Activated B cell treated with CpG ODN at 0.5 μM for 24 hours (primary cell): ENCODE data around the gene MGMT. TPM values are rescaled to one million over a fixed set of nuclear protein-coding genes. Genes with fewer than 3 reads are reported as not detected.

ENCODE experiments used
- ATAC-seq: fragments of 200-7000 bp; cut with Tn5 transposase; one replicate; pipeline ENCODE4 v1.10.0; 2021; ENCODE audit warnings: low read depth, mild to moderate bottlenecking, moderate library complexity
- CTCF ChIA-PET: fragments of 350-600 bp; sonication (Branson Sonifier 250); formaldehyde crosslinking; loops from one replicate; lab custom pipeline; 2021; ENCODE audit warnings: antibody characterized with exemption; lab: Charles Lee
- POLR2A ChIA-PET: fragments of 350-600 bp; sonication (Branson Sonifier 250); formaldehyde crosslinking; loops from one replicate; lab custom pipeline; 2021; ENCODE audit warnings: antibody characterized with exemption; lab: Charles Lee
- DNase-seq: peaks from one replicate; pipeline ENCODE4 v3.0.0; 2022
- H3K27ac Mint-ChIP-seq: one replicate; pipeline ENCODE4 v1.8.0; 2020; ENCODE audit warnings: mixed read lengths
- H3K27me3 Mint-ChIP-seq: one replicate; pipeline ENCODE4 v1.8.0; 2021; ENCODE audit warnings: mixed read lengths
- H3K36me3 Mint-ChIP-seq: one replicate; pipeline ENCODE4 v1.8.0; 2021; ENCODE audit warnings: low read depth, mixed read lengths
- H3K4me1 Mint-ChIP-seq: one replicate; pipeline ENCODE4 v1.8.0; 2021; ENCODE audit warnings: mixed read lengths
- H3K4me3 Mint-ChIP-seq: one replicate; pipeline ENCODE4 v1.8.0; 2020; ENCODE audit warnings: mild to moderate bottlenecking, mixed read lengths
- H3K9me3 Mint-ChIP-seq: one replicate; pipeline ENCODE4 v1.8.0; 2020; ENCODE audit warnings: mixed read lengths
- intact Hi-C: fragments of 100-400 bp; cut with micrococcal nuclease; formaldehyde crosslinking; loops from one replicate; pipeline ENCODE4 v1.15.1; 2024
- total RNA-seq: library from RNA; stranded (reverse); gene quantifications from 2 replicates; pipeline ENCODE4 v1.2.3, GENCODE V29; 2022
- TF ChIP-seq, protein P1 (sequence below): fragments of 200-600 bp; IDR thresholded peaks from one replicate; pipeline ENCODE4 v1.8.0; 2022; ENCODE audit warnings: antibody characterized with exemption, mild to moderate bottlenecking

The MGMT gene
- 22.5 and 25.8 TPM in 2 replicates for total RNA-seq

DNA sequence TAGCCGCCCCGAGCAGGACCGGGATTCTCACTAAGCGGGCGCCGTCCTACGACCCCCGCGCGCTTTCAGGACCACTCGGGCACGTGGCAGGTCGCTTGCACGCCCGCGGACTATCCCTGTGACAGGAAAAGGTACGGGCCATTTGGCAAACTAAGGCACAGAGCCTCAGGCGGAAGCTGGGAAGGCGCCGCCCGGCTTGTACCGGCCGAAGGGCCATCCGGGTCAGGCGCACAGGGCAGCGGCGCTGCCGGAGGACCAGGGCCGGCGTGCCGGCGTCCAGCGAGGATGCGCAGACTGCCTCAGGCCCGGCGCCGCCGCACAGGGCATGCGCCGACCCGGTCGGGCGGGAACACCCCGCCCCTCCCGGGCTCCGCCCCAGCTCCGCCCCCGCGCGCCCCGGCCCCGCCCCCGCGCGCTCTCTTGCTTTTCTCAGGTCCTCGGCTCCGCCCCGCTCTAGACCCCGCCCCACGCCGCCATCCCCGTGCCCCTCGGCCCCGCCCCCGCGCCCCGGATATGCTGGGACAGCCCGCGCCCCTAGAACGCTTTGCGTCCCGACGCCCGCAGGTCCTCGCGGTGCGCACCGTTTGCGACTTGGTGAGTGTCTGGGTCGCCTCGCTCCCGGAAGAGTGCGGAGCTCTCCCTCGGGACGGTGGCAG, at the start of gene MGMT:
TSS of gene MGMT (plus strand) at position 539 of the 656 bp plus-strand sequence.
- TF ChIP-seq, protein P1, sequence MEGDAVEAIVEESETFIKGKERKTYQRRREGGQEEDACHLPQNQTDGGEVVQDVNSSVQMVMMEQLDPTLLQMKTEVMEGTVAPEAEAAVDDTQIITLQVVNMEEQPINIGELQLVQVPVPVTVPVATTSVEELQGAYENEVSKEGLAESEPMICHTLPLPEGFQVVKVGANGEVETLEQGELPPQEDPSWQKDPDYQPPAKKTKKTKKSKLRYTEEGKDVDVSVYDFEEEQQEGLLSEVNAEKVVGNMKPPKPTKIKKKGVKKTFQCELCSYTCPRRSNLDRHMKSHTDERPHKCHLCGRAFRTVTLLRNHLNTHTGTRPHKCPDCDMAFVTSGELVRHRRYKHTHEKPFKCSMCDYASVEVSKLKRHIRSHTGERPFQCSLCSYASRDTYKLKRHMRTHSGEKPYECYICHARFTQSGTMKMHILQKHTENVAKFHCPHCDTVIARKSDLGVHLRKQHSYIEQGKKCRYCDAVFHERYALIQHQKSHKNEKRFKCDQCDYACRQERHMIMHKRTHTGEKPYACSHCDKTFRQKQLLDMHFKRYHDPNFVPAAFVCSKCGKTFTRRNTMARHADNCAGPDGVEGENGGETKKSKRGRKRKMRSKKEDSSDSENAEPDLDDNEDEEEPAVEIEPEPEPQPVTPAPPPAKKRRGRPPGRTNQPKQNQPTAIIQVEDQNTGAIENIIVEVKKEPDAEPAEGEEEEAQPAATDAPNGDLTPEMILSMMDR: no peak
- H3K4me3 Mint-ChIP-seq: peak within 1 kb of the TSS; percentile 81
- H3K4me1 Mint-ChIP-seq: peaks cover 12% of the 10 kb centered on the region
- H3K36me3 Mint-ChIP-seq: peaks cover 8% of the 10 kb centered on the region
- CTCF ChIA-PET: interaction anchor here (1.7 kb wide), 1 partner anchor 643 kb away, joined by 4 read pairs; the partner anchor contains the start of gene C10orf143
- no peaks in the 10 kb centered on the region for H3K9me3 Mint-ChIP-seq
- H3K27me3 Mint-ChIP-seq: no peaks in the 10 kb centered on the region
- DNase-seq (peak; percentile 97), ATAC-seq (peak; percentile 99)
- peak within 1 kb of the TSS; percentile 82 for H3K27ac Mint-ChIP-seq
- intact Hi-C loops: loop anchor here (1.0 to 5.0 kb wide), 5 partner anchors 35 to 1340 kb away; partner anchors contain the start of gene MKI67
- POLR2A ChIA-PET: interaction anchor here (0.6 to 3.6 kb wide), 10 partner anchors 9 to 670 kb away, joined by 3 to 20 read pairs (median 3); partner anchors contain the start of genes C10orf143 and GLRX3

DNA sequence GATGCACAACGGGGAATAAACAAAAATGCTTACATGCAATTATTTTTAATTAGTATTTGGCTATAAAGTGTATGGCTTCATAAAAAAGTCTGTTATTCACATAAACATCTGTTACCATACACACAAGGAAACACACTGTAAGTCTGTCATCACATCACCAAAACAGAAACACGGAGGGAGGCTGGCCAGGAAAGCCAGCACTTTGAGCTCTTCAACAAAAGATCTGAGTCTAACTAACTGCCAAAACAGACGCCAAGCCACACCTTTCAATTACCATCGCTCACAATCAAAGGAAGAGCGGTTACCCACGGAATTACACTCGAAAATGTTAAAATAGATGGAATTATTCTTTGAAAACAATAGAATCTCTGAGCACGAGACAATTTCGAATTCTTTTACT, 49.2 kb upstream of the MGMT start:
- CTCF ChIA-PET: no interaction called here
- H3K9me3 Mint-ChIP-seq: no peaks in the 10 kb centered on the region
- H3K4me1 Mint-ChIP-seq: no peaks in the 10 kb centered on the region
- POLR2A ChIA-PET: no interaction called here
- no peak overlapping the region for H3K4me3 Mint-ChIP-seq
- DNase-seq (no peak), ATAC-seq (no peak)
- peaks cover 3% of the 10 kb centered on the region for H3K27me3 Mint-ChIP-seq
- TF ChIP-seq, protein P1: no peak
- intact Hi-C loops: no loop called here
- no peaks in the 10 kb centered on the region for H3K36me3 Mint-ChIP-seq
- no peak overlapping the region for H3K27ac Mint-ChIP-seq

DNA sequence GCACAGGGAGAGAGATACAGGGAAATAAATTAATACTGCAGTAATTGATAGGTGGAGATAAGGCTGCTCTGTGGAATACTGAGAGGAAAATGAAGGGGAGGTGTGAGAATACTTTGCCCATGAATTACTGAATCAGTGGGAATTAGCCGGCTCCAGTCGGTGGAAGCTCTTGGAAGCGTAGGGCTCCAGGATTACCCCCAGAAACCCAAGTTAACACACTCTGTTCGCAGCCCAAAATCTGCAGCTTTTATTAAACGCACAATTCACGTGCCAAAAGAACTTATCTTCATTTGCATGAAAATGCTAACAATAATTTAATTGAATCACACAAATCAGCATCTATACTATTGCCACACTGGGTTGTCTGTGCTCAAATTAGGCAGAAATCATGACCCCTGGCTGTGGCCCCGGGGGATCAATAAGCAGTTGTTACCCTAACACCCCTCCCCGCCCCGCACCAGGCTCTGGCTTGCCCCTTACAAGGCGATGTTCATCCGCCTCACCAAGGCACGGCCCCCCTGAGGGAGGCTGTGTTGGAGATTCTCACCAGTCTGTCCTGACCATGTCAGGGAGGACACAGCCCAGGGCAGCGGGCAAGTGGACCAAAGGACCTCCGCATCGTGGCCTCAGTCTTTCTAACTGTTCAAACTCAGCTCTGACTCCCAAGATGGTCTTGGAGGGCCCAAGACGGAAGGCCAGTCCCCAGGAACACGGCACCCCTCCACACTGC, 48.4 kb upstream of the MGMT start:
- no peaks in the 10 kb centered on the region for H3K4me1 Mint-ChIP-seq
- CTCF ChIA-PET: no interaction called here
- POLR2A ChIA-PET: no interaction called here
- H3K4me3 Mint-ChIP-seq: no peak overlapping the region
- peaks cover 3% of the 10 kb centered on the region for H3K27me3 Mint-ChIP-seq
- H3K9me3 Mint-ChIP-seq: no peaks in the 10 kb centered on the region
- TF ChIP-seq, protein P1: no peak
- no peak for ATAC-seq
- intact Hi-C loops: no loop called here
- DNase-seq: no peak
- no peak overlapping the region for H3K27ac Mint-ChIP-seq
- H3K36me3 Mint-ChIP-seq: no peaks in the 10 kb centered on the region

DNA sequence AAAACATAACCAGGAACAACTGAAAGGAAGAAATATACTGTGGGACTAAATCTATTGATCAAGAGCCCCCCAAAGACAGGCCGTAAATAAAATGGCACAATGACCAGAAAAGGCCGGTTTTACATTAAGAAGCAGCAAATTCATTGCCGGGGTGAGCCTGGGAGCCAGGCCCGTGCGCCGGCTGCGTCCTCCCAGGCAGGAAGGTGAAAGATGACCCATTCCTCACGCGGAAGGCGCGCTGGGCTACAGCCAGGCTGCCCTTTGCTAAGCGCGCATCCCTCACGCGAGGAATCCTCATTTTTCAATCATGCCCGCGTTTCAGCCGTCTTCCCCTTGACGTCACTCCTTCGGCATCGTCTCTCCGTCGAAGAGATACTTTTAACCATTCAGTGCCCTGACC, 47.6 kb upstream of the MGMT start:
- Mint-ChIP-seq H3K36me3 (no peaks in the 10 kb centered on the region), H3K4me1 (no peaks in the 10 kb centered on the region), H3K27ac (no peak overlapping the region), H3K4me3 (no peak overlapping the region), H3K27me3 (peaks cover 3% of the 10 kb centered on the region), H3K9me3 (no peaks in the 10 kb centered on the region)
- intact Hi-C loops: no loop called here
- CTCF ChIA-PET: no interaction called here
- POLR2A ChIA-PET: no interaction called here
- TF ChIP-seq, protein P1: no peak
- DNase-seq: no peak
- ATAC-seq: no peak

DNA sequence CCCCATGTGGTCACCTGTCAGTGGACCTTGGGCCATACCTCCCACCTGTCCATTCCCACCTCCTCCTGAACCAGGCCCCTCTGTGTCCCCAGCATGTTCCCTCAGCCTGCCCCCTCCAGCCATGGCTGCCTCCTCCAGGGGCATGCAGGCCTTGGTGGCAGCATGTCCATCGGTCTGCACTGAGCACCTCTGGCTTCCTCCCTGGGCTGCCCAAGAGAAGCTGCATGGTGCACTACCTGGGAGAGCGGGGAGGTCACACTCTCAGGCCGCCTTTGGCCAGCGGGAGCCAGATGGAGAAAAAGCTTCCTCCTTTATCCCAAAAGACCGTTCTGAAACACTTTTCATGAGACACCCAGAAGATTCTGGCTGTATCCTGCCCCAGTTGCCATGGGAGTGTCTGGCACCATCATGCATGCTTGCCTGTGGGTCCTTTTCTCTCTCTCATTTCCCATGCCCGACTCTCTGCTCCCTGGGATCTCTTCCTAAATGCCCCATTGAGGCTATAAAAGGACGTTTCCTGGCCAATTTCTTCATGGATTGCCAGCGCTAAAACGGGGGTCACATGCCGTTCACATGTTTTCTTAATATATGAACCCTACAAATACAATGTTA, 45.5 kb upstream of the MGMT start:
- H3K4me3 Mint-ChIP-seq: no peak overlapping the region
- CTCF ChIA-PET: no interaction called here
- H3K27me3 Mint-ChIP-seq: peaks cover 7% of the 10 kb centered on the region
- intact Hi-C loops: no loop called here
- no peak overlapping the region for H3K27ac Mint-ChIP-seq
- H3K4me1 Mint-ChIP-seq: no peaks in the 10 kb centered on the region
- no peaks in the 10 kb centered on the region for H3K36me3 Mint-ChIP-seq
- ATAC-seq (no peak), DNase-seq (no peak)
- POLR2A ChIA-PET: no interaction called here
- H3K9me3 Mint-ChIP-seq: no peaks in the 10 kb centered on the region
- TF ChIP-seq, protein P1: no peak
